ENCODE measurements around the gene C6orf132. TPM values are rescaled to one million over a fixed set of nuclear protein-coding genes. Genes with fewer than 3 reads are reported as not detected.

Gene C6orf132
- total and polyA plus RNA-seq, 12 donors = 0.09 to 4.7 (median 1.4) TPM

GRCh38 chr6:42083530-42083929 is 58.9 kb downstream of the C6orf132 start:
- Histone ChIP-seq H3K4me1 (replicated peaks in 1 of 2) (peaks cover 4 to 6% of the 10 kb centered on the region in 2 donors), H3K9me3 (replicated peaks in 1 of 3) (no peaks in the 10 kb centered on the region), H3K36me3 (replicated peaks in 1 of 2) (peaks cover 0 to 8% of the 10 kb centered on the region in 2 donors), H3K27ac (no peak overlapping the region), H3K27me3 (no peaks in the 10 kb centered on the region), H3K4me3 (no peak overlapping the region)
- DNase-seq = no peak
- 41 to 67% (median 51%) methylated on average over 5 of the region's 5 CpGs for WGBS, 4 donors
- intact Hi-C loops (cut with DNase I) = no loop called here
- no peak for TF ChIP-seq POLR2A (IDR thresholded peaks at IDR 0.05)
- TF ChIP-seq, protein P1, sequence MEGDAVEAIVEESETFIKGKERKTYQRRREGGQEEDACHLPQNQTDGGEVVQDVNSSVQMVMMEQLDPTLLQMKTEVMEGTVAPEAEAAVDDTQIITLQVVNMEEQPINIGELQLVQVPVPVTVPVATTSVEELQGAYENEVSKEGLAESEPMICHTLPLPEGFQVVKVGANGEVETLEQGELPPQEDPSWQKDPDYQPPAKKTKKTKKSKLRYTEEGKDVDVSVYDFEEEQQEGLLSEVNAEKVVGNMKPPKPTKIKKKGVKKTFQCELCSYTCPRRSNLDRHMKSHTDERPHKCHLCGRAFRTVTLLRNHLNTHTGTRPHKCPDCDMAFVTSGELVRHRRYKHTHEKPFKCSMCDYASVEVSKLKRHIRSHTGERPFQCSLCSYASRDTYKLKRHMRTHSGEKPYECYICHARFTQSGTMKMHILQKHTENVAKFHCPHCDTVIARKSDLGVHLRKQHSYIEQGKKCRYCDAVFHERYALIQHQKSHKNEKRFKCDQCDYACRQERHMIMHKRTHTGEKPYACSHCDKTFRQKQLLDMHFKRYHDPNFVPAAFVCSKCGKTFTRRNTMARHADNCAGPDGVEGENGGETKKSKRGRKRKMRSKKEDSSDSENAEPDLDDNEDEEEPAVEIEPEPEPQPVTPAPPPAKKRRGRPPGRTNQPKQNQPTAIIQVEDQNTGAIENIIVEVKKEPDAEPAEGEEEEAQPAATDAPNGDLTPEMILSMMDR (IDR thresholded peaks at IDR 0.05) = no peak

- peak in 1 of 2 donors; percentile 33 for TF ChIP-seq POLR2A (IDR thresholded peaks at IDR 0.05)
- TF ChIP-seq, protein P1 (IDR thresholded peaks at IDR 0.05) = no peak
- no peaks in the 10 kb centered on the region for H3K9me3 ChIP-seq (replicated peaks in 1 of 3)
- intact Hi-C loops (cut with DNase I) = loop anchor here (5.0 to 10.0 kb wide), 3 partner anchors 87 to 465 kb away; partner anchors contain the start of gene MRPS10 (in 1 of the 2)
- H3K27me3 ChIP-seq = no peaks in the 10 kb centered on the region
- H3K27ac ChIP-seq = peak overlapping the region in 3 of 5 donors; percentile 28 to 61 (median 31)
- H3K36me3 ChIP-seq (replicated peaks in 1 of 2) = peaks cover 0 to 26% of the 10 kb centered on the region in 2 donors
- WGBS, 4 donors = 54 to 72% (median 58%) methylated on average over 10 of the region's 10 CpGs
- DNase-seq = peak in 6 of 7 donors; percentile 60 to 75 (median 66)
- peaks cover 4 to 6% of the 10 kb centered on the region in 2 donors for H3K4me1 ChIP-seq (replicated peaks in 1 of 2)
- no peak overlapping the region for H3K4me3 ChIP-seq
Measured at GRCh38 chr6:42079941-42080464, 62.4 kb downstream of the C6orf132 start.

DNA sequence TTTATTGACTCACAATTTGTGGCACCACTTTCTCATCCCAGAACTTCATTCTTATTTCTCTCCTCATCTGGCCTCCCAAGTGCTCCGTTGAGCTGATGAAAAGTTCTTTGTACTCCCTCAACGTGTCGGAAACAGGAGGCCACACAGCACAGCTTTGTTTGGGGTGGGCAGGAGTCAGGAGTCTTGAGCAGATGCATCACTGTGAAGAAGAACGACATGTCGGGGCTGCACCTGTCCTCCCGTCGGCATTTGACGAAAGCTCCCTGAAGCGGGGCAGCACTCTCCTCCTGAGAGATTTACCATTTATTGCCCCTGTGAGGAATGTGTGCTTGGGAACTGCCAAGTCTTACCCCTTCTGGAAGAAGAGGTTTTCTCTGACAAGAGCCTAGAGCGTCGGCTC is 64.0 kb downstream of the C6orf132 start:
- no peak for DNase-seq
- 87 to 92% (median 89%) methylated on average over 9 to 11 of the region's 11 CpGs for WGBS, 4 donors
- TF ChIP-seq, protein P1 (IDR thresholded peaks at IDR 0.05) = no peak
- TF ChIP-seq POLR2A (IDR thresholded peaks at IDR 0.05) = no peak
- Histone ChIP-seq H3K27ac (no peak overlapping the region), H3K27me3 (no peaks in the 10 kb centered on the region), H3K9me3 (replicated peaks in 1 of 3) (no peaks in the 10 kb centered on the region), H3K4me1 (replicated peaks in 1 of 2) (peaks cover under 1 to 6% of the 10 kb centered on the region in 2 donors), H3K4me3 (no peak overlapping the region), H3K36me3 (replicated peaks in 1 of 2) (peaks cover 0 to 33% of the 10 kb centered on the region in 2 donors)
- intact Hi-C loops (cut with DNase I) = loop anchor here (5.0 to 10.0 kb wide), 3 partner anchors 89 to 466 kb away; partner anchors contain the start of gene MRPS10 (in 1 of the 2)

GRCh38 chr6:42075159-42075838 is 67.1 kb downstream of the C6orf132 start:
- peaks cover 0 to 6% of the 10 kb centered on the region in 2 donors for H3K4me1 ChIP-seq (replicated peaks in 1 of 2)
- peak; percentile 77 to 90 (median 82) for DNase-seq
- no peak overlapping the region for H3K27ac ChIP-seq
- H3K4me3 ChIP-seq = no peak overlapping the region
- 33 to 36% (median 34%) methylated on average over 7 of the region's 7 CpGs for WGBS, 4 donors
- intact Hi-C loops (cut with DNase I) = loop anchor here (2.0 to 10.0 kb wide), 4 partner anchors 92 to 470 kb away; partner anchors contain the start of gene MRPS10 (in 1 of the 2)
- no peaks in the 10 kb centered on the region for H3K9me3 ChIP-seq (replicated peaks in 1 of 3)
- no peaks in the 10 kb centered on the region for H3K27me3 ChIP-seq
- no peak for TF ChIP-seq POLR2A (IDR thresholded peaks at IDR 0.05)
- TF ChIP-seq, protein P1 (IDR thresholded peaks at IDR 0.05) = peak; percentile 67 to 92 (median 88)
- H3K36me3 ChIP-seq (replicated peaks in 1 of 2) = peaks cover 0 to 59% of the 10 kb centered on the region in 2 donors

Data from adrenal gland (tissue), 12 donors.